ENCODE results near the gene YDJC. TPM values are rescaled to one million over a fixed set of nuclear protein-coding genes. Genes with fewer than 3 reads are reported as not detected.
A peak's percentile ranks its signal among the peaks of the same experiment; 100 is the strongest.

YDJC gene
- total and polyA plus RNA-seq, 2 of the 13 experiments (the other 11 are each of a cell fraction or from before 2014, with no cell fraction given), result 15.3 to 32.0 TPM

- ChIA-PET CTCF (ENCODE audit: low intra/inter-chr PET ratio, low total read pairs) (interaction anchor here (1.6 to 3.0 kb wide), 3 partner anchors 13 to 49 kb away, joined by 3 to 16 read pairs (median 11); partner anchors contain the start of gene YDJC), POLR2A (interaction anchor here (0.6 to 3.3 kb wide), 11 partner anchors 7 to 685 kb away, joined by 3 to 58 read pairs (median 5); partner anchors contain the start of genes CCDC116, PPIL2 and YDJC)
- no peak overlapping the region for H2AFZ ChIP-seq (ENCODE audit: low read length)
- H3K9ac ChIP-seq (ENCODE audit: insufficient read depth, low read depth, low read length), result peak overlapping the region; percentile 79
- WGBS (ENCODE audit: low lambda C conversion rate), result 2% methylated on average over 26 of the region's 56 CpGs
- ATAC-seq, result peak; percentile 50
- no peaks in the 10 kb centered on the region for H3K27me3 ChIP-seq (ENCODE audit: control insufficient read depth in 1 of 2, insufficient read depth in 2 of 2, low read length in 2 of 2)
- H3K4me3 ChIP-seq (replicated peaks in 1 of 3; ENCODE audit: insufficient read depth in 1 of 3, low read depth in 2 of 3, low read length in 3 of 3), result peak overlapping the region; percentile 66 to 87 (median 85)
- H3K79me2 ChIP-seq (ENCODE audit: insufficient read depth, low read length), result peaks cover 10% of the 10 kb centered on the region
- peaks cover 56% of the 10 kb centered on the region for H3K4me1 ChIP-seq (ENCODE audit: insufficient read depth, low read length)
- BruUV-seq (replicated peaks), result TSS peak; percentile 60
- peaks cover 0 to 13% of the 10 kb centered on the region in 2 experiments; a peak in 2 of 5 replicates for H3K36me3 ChIP-seq (replicated peaks in 1 of 2; ENCODE audit: control insufficient read depth in 1 of 2, insufficient read depth in 2 of 2, low read length in 2 of 2)
- DNase-seq (ENCODE audit: low spot score), result peak; percentile 62
- peak overlapping the region; percentile 78 for H3K27ac ChIP-seq (ENCODE audit: extremely low read length, insufficient read depth, low read length)
- in situ Hi-C loops (cut with HindIII; ENCODE audit: extremely low pct_ligation_motif_present, low pct_unique_long_range_greater_than_20kb), result no loop called here
- intact Hi-C loops (cut with micrococcal nuclease; ENCODE audit: unreplicated experiment), result loop anchor here (2.0 to 5.0 kb wide), 2 partner anchors 18 to 51 kb away; no protein-coding TSS in a partner anchor
- peak; percentile 86 for FAIRE-seq
- H4K20me1 ChIP-seq (ENCODE audit: insufficient read depth, low read length), result no peaks in the 10 kb centered on the region
- no peaks in the 10 kb centered on the region for H3K9me3 ChIP-seq (ENCODE audit: low read length)
- H3K4me2 ChIP-seq (ENCODE audit: low read depth, low read length), result peak overlapping the region; percentile 82
- peak; percentile 17; the same call in 1 of the 2 replicates for TF ChIP-seq ZNF768 (CRISPR knock-in tag; IDR thresholded peaks at IDR 0.05)
- peak; percentile 76 for TF ChIP-seq ZNF777 (CRISPR knock-in tag; IDR thresholded peaks at IDR 0.05)
- TF ChIP-seq CENPT (CRISPR knock-in tag; IDR thresholded peaks at IDR 0.05; ENCODE audit: low read depth), result no peak
- 0 out of 2 replicates have a peak, but pooled peaks have one; percentile 26 for TF ChIP-seq ZNF3 (CRISPR knock-in tag; IDR thresholded peaks at IDR 0.05)
- peak; percentile 18; the same call in 1 of the 2 replicates for TF ChIP-seq ZNF687 (CRISPR knock-in tag; IDR thresholded peaks at IDR 0.05)
- 0 out of 2 replicates have a peak, but pooled peaks have one; percentile 30 for TF ChIP-seq UBTF (CRISPR knock-in tag; IDR thresholded peaks at IDR 0.05)
- TF ChIP-seq HMGXB4 (CRISPR knock-in tag; IDR thresholded peaks at IDR 0.05; ENCODE audit: borderline replicate concordance in 1 of 2, low read depth in 1 of 2), result peak; percentile 57 to 64; a peak in 3 of 4 replicates
- TF ChIP-seq ZGPAT (CRISPR knock-in tag; IDR thresholded peaks at IDR 0.05), result 0 out of 2 replicates have a peak, but pooled peaks have one; percentile 36
- TF ChIP-seq CEBPG (CRISPR knock-in tag; IDR thresholded peaks at IDR 0.05), result 0 out of 2 replicates have a peak, but pooled peaks have one; percentile 10
- peak in 1 of 2 experiments; percentile 40; a peak in 1 of 4 replicates for TF ChIP-seq KLF16 (CRISPR knock-in tag; IDR thresholded peaks at IDR 0.05)
Measured at GRCh38 chr22:21642584-21643448, 13.0 kb upstream of the YDJC start.
